DOHH2 (cell line): ENCODE results near the gene RAD51.

Experiments
- CTCF ChIP-seq: fragments of 200-600 bp; sonication (generic); IDR thresholded peaks from one replicate; pipeline ENCODE4 v1.5.1; 2014; ENCODE audit warnings: antibody characterized with exemption, mild to moderate bottlenecking, low read depth, low read length; ENCODE audit not compliant: poor library complexity, severe bottlenecking
- EZH2phosphoT487 ChIP-seq: fragments of 200-600 bp; sonication (generic); IDR thresholded peaks from 2 replicates; pipeline ENCODE4 v1.6.1; 2017; ENCODE audit warnings: borderline replicate concordance, mild to moderate bottlenecking, antibody characterized with exemption, low read length, moderate library complexity, mixed read lengths

- TF ChIP-seq CTCF, result no peak
- TF ChIP-seq EZH2phosphoT487, result no peak
These were observed 36.1 kb downstream of the RAD51 start for GRCh38 chr15:40731034-40731433.
